Liver (tissue), 3 donors: ENCODE measurements around the gene AXIN2.

Experiments
- FOXA1 ChIP-seq: IDR thresholded peaks from 2 replicates; pipeline ENCODE4 v1.6.1; 2016; ENCODE audit warnings: antibody characterized with exemption
- JUND ChIP-seq, 2 donors: IDR thresholded peaks; 2 replicates each; pipeline ENCODE4 v1.6.1; 2016; ENCODE audit warnings: antibody characterized with exemption in 2 of 2
- RAD21 ChIP-seq, 2 donors: IDR thresholded peaks; 2 replicates each; pipeline ENCODE4 v1.6.1; 2016; ENCODE audit warnings: antibody characterized with exemption in 2 of 2, mild to moderate bottlenecking in 2 of 2
- RXRA ChIP-seq, 2 donors: IDR thresholded peaks; 2 replicates each; pipeline ENCODE4 v1.6.1; 2017 to 2018; ENCODE audit warnings: antibody characterized with exemption in 2 of 2, mild to moderate bottlenecking in 1 of 2
- TAF1 ChIP-seq: conservative IDR thresholded peaks from 2 replicates; pipeline ENCODE4 v1.6.1; 2016; ENCODE audit warnings: antibody characterized with exemption, mild to moderate bottlenecking
- YY1 ChIP-seq: IDR thresholded peaks from 2 replicates; pipeline ENCODE4 v1.6.1; 2016; ENCODE audit warnings: antibody characterized with exemption, mild to moderate bottlenecking
- TF ChIP-seq, protein P1 (sequence below): fragments of 150-350 bp; IDR thresholded peaks from 2 replicates; pipeline ENCODE4 v1.5.1; 2017; ENCODE audit warnings: improper control_type of control experiment, low read depth, low read length; ENCODE audit not compliant: missing input control
- TF ChIP-seq, protein P2 (sequence below): IDR thresholded peaks from 2 replicates; pipeline ENCODE4 v1.6.1; 2016; ENCODE audit warnings: antibody characterized with exemption, mild to moderate bottlenecking
- TF ChIP-seq, protein P3 (sequence below): IDR thresholded peaks from 2 replicates; pipeline ENCODE4 v1.6.1; 2016; ENCODE audit warnings: antibody characterized with exemption
- TF ChIP-seq, protein P4 (sequence below): IDR thresholded peaks from 2 replicates; pipeline ENCODE4 v1.6.1; 2016; ENCODE audit warnings: antibody characterized with exemption
- donor health status: healthy.
- donor health status: healthy.

DNA sequence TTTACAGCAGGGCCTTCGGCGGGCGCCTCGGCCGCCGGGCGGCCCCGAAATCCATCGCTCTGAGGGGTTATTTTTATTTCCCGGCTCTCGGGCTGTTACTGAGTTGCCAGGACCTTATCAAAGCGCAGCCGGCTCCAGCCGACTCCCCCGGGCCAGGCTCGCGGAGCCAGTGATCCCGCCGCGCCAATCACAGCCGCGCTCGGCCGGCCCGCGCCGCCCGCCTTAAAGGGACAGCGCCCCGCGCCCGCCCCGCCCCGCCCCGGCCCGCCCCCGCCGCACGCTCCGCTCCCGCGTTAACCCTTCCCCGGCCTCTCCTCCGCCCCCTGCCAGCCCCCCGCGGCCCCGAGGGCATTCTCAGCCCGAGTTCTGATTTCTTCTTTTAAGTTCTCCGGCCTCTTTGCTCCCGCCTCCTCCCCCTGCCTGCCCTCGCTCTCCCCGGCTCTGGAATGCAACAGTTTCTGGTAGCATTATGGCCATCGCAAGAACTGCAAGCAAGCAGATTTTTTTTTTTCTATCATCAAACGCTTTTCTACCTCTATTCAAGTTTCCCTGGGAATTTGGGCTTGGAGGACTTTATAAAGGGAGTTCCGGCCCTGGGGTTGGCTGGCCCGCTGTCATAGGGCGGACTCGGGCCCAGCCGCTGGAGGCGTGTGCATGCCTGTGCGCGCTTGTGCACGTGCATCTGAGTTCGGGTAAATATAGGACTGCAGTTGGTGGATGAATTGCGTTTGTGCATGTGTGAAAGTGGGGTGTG lies at the start of gene AXIN2:
- TF ChIP-seq, protein P1, sequence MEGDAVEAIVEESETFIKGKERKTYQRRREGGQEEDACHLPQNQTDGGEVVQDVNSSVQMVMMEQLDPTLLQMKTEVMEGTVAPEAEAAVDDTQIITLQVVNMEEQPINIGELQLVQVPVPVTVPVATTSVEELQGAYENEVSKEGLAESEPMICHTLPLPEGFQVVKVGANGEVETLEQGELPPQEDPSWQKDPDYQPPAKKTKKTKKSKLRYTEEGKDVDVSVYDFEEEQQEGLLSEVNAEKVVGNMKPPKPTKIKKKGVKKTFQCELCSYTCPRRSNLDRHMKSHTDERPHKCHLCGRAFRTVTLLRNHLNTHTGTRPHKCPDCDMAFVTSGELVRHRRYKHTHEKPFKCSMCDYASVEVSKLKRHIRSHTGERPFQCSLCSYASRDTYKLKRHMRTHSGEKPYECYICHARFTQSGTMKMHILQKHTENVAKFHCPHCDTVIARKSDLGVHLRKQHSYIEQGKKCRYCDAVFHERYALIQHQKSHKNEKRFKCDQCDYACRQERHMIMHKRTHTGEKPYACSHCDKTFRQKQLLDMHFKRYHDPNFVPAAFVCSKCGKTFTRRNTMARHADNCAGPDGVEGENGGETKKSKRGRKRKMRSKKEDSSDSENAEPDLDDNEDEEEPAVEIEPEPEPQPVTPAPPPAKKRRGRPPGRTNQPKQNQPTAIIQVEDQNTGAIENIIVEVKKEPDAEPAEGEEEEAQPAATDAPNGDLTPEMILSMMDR: peak; percentile 32
- TF ChIP-seq, protein P2, sequence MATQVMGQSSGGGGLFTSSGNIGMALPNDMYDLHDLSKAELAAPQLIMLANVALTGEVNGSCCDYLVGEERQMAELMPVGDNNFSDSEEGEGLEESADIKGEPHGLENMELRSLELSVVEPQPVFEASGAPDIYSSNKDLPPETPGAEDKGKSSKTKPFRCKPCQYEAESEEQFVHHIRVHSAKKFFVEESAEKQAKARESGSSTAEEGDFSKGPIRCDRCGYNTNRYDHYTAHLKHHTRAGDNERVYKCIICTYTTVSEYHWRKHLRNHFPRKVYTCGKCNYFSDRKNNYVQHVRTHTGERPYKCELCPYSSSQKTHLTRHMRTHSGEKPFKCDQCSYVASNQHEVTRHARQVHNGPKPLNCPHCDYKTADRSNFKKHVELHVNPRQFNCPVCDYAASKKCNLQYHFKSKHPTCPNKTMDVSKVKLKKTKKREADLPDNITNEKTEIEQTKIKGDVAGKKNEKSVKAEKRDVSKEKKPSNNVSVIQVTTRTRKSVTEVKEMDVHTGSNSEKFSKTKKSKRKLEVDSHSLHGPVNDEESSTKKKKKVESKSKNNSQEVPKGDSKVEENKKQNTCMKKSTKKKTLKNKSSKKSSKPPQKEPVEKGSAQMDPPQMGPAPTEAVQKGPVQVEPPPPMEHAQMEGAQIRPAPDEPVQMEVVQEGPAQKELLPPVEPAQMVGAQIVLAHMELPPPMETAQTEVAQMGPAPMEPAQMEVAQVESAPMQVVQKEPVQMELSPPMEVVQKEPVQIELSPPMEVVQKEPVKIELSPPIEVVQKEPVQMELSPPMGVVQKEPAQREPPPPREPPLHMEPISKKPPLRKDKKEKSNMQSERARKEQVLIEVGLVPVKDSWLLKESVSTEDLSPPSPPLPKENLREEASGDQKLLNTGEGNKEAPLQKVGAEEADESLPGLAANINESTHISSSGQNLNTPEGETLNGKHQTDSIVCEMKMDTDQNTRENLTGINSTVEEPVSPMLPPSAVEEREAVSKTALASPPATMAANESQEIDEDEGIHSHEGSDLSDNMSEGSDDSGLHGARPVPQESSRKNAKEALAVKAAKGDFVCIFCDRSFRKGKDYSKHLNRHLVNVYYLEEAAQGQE: no peak
- TF ChIP-seq, protein P3, sequence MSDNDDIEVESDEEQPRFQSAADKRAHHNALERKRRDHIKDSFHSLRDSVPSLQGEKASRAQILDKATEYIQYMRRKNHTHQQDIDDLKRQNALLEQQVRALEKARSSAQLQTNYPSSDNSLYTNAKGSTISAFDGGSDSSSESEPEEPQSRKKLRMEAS: peak; percentile 51
- no peak for TF ChIP-seq YY1
- TF ChIP-seq RXRA (IDR thresholded peaks at IDR 0.05): no peak
- TF ChIP-seq JUND (IDR thresholded peaks at IDR 0.05): no peak
- no peak for TF ChIP-seq RAD21 (IDR thresholded peaks at IDR 0.05)
- TF ChIP-seq, protein P4, sequence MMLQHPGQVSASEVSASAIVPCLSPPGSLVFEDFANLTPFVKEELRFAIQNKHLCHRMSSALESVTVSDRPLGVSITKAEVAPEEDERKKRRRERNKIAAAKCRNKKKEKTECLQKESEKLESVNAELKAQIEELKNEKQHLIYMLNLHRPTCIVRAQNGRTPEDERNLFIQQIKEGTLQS: no peak
- TF ChIP-seq TAF1: no peak
- no peak for TF ChIP-seq FOXA1
